Measurements from ENCODE around the gene TBL2.

DNA sequence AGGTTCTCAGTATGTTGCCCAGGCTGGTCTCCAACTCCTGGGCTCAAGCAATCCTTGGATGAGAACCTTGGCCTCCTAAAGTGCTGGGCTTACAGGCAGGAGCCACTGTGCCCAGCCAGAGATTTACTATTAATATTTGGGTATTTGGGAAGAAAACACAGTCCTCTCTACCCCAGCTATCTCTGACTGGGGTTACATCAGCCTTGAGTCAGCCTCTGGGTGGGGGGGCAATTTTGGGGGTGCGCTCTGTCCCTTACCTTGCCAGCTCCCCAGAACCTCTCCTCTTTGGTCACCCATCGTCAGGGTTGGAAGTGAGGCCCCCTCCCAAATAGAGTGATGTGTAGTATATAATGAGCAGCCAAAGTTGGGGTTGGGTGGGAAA lies 44.1 kb upstream of the TBL2 start:
- TF ChIP-seq POLR2A (IDR thresholded peaks at IDR 0.05) = no peak
- no peak for TF ChIP-seq CTCF (IDR thresholded peaks at IDR 0.05)

Measured in heart left ventricle (tissue), 13 donors.